Measurements from ENCODE around the gene ELMO1.

Gene ELMO1

DNA sequence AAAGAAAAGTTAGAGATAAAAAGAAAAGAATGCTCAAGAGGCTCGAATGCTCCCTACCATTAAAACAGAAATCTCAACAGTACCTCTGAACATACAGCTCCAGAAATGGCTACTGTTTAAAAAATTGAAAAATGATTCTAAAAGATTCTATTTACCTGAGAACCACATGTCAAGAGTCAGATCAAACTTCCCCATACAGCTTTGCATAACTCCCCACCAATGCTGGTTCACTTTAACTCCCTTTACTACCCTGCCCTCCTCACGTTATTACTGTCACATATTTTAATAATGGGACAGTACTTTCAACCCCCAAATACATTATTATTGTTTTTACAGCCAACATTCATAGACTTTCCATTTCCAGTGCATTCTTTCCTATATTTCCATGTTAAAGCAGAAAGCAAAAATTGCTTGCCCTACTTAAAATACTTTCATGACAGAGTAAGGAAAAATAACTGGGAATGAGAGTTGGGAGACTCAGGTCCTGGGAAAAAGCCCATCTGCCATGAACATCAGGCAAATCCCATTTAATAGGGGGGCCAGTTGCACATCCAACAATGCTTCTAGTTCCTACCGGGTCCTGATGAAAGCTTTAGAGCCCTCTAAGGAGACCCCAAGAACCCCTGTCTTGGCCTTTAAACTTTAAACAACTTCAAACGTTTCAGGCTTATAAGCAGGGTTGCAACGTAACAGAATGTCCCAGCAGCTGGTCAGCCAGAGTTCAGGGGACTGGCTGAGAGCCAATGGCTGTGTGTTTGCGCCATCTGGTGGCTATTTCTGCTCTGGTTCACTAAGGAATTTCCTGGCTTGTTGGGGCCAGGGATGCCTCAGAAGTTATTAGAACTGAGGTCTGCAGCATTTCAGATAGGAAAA lies 247.4 kb downstream of the ELMO1 start:
- H3F3A ChIP-seq (ENCODE audit: control insufficient read depth, insufficient read depth): peaks cover 3% of the 10 kb centered on the region; the same call in 1 of the 2 replicates
- H3K9me2 ChIP-seq (replicated peaks; ENCODE audit: control insufficient read depth, low read length): no peaks in the 10 kb centered on the region
- no peaks in the 10 kb centered on the region for H3K79me2 ChIP-seq (ENCODE audit: control insufficient read depth, low read length)
- no peak overlapping the region for H3K4me2 ChIP-seq (ENCODE audit: low read length)
- no peak overlapping the region for H3K27ac ChIP-seq (ENCODE audit: low read depth, low read length)
- H3K36me3 ChIP-seq (ENCODE audit: control insufficient read depth, low read length): peaks cover 32% of the 10 kb centered on the region
- no peaks in the 10 kb centered on the region for H3K9me3 ChIP-seq (ENCODE audit: control insufficient read depth, insufficient read depth, low read length)
- no peak for TF ChIP-seq EZH2phosphoT487 (IDR thresholded peaks at IDR 0.05; ENCODE audit: borderline replicate concordance, low read length)
- TF ChIP-seq, protein P1, sequence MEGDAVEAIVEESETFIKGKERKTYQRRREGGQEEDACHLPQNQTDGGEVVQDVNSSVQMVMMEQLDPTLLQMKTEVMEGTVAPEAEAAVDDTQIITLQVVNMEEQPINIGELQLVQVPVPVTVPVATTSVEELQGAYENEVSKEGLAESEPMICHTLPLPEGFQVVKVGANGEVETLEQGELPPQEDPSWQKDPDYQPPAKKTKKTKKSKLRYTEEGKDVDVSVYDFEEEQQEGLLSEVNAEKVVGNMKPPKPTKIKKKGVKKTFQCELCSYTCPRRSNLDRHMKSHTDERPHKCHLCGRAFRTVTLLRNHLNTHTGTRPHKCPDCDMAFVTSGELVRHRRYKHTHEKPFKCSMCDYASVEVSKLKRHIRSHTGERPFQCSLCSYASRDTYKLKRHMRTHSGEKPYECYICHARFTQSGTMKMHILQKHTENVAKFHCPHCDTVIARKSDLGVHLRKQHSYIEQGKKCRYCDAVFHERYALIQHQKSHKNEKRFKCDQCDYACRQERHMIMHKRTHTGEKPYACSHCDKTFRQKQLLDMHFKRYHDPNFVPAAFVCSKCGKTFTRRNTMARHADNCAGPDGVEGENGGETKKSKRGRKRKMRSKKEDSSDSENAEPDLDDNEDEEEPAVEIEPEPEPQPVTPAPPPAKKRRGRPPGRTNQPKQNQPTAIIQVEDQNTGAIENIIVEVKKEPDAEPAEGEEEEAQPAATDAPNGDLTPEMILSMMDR (IDR thresholded peaks at IDR 0.05; ENCODE audit: low read depth, low read length, poor library complexity, severe bottlenecking): peak; percentile 98
- H3K27me3 ChIP-seq (ENCODE audit: control insufficient read depth, low read length): no peaks in the 10 kb centered on the region
- no peak overlapping the region for H3K4me3 ChIP-seq (ENCODE audit: low read length)
- H4K20me1 ChIP-seq (ENCODE audit: control insufficient read depth, insufficient read depth, low read depth, low read length): peaks cover 11% of the 10 kb centered on the region; the same call in 1 of the 2 replicates
- peaks cover 12% of the 10 kb centered on the region for H3K4me1 ChIP-seq (ENCODE audit: control insufficient read depth, low read length)

DNA sequence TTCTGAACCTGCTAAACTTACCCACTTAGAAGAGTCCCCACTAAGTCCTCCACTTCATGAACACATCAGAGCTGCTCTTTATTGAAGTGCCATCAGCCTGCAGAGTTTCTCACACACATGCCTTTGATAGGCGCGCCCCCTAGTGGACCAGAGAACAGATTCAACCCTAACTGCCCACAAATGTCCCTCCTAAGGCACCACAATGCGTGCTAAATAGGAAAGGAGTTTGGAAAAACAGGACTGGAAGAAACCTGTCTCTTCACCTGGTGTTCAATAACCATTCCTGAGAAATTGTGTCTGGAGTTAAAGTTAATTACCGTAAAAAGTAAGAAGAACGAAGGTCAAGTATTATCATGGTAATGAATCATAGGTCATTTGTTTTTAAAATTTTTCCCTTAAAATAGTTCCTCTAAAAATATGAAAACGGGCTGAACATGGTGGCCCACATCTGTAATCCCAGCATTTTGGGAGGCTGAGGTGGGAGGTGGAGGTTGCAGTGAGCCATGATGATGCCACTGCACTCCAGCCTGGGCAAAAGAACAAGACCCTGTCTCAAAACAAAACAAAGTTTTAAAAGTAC lies 249.7 kb downstream of the ELMO1 start:
- no peak for TF ChIP-seq EZH2phosphoT487 (IDR thresholded peaks at IDR 0.05; ENCODE audit: borderline replicate concordance, low read length)
- TF ChIP-seq, protein P1 (IDR thresholded peaks at IDR 0.05; ENCODE audit: low read depth, low read length, poor library complexity, severe bottlenecking): peak; percentile 99
- peaks cover 22% of the 10 kb centered on the region for H3K36me3 ChIP-seq (ENCODE audit: control insufficient read depth, low read length)
- no peak overlapping the region for H3K4me3 ChIP-seq (ENCODE audit: low read length)
- H3K79me2 ChIP-seq (ENCODE audit: control insufficient read depth, low read length): no peaks in the 10 kb centered on the region
- H3K9me2 ChIP-seq (replicated peaks; ENCODE audit: control insufficient read depth, low read length): no peaks in the 10 kb centered on the region
- peaks cover 12% of the 10 kb centered on the region for H3K4me1 ChIP-seq (ENCODE audit: control insufficient read depth, low read length)
- peaks cover 3% of the 10 kb centered on the region; the same call in 1 of the 2 replicates for H3F3A ChIP-seq (ENCODE audit: control insufficient read depth, insufficient read depth)
- no peaks in the 10 kb centered on the region for H3K9me3 ChIP-seq (ENCODE audit: control insufficient read depth, insufficient read depth, low read length)
- H3K4me2 ChIP-seq (ENCODE audit: low read length): no peak overlapping the region
- peaks cover 11% of the 10 kb centered on the region; the same call in 1 of the 2 replicates for H4K20me1 ChIP-seq (ENCODE audit: control insufficient read depth, insufficient read depth, low read depth, low read length)
- H3K27me3 ChIP-seq (ENCODE audit: control insufficient read depth, low read length): no peaks in the 10 kb centered on the region
- no peak overlapping the region for H3K27ac ChIP-seq (ENCODE audit: low read depth, low read length)

DNA sequence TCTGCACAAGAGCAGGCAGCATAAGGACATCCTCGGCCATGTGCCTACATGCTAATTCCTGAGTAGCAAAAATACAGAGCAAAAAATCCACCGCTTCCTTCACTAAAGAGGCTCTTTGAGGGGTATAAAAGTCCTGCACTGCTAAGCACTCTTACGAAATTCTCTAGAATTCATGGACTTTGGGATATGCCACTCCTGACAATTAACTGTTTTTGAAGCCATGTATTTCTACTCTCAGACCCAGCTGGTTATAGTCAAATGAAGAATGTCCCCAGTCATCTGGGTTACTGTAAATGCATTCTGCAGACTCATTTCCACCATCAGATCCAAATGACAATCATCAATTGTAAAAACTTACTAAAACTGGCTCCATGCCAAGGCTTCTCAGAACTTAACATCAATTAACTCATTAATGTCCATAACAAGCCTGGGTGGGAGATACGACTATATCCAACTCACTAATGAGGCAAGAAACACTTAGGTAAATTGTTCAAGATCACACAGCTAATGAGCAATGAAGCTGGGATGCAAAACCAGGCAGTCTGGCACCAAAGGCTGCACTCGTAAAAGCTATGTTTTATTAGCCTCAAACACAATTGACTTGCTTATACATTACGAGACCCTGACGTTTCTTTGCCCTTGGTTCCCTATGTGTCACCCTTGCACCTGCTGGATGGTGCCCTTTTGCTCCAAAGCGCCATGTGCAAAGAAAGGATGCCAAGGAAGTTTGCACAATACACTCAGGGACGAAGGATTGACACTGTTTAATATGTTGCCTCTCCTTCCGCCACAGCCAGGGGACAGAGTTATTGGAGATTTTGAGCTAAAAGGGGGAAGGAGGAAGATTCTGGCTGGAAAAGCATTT lies 250.4 kb downstream of the ELMO1 start:
- Histone ChIP-seq H3K9me3 (ENCODE audit: control insufficient read depth, insufficient read depth, low read length) (no peaks in the 10 kb centered on the region), H3K4me2 (ENCODE audit: low read length) (no peak overlapping the region), H3F3A (ENCODE audit: control insufficient read depth, insufficient read depth) (peaks cover 3% of the 10 kb centered on the region; the same call in 1 of the 2 replicates), H3K36me3 (ENCODE audit: control insufficient read depth, low read length) (peaks cover 22% of the 10 kb centered on the region), H3K27me3 (ENCODE audit: control insufficient read depth, low read length) (no peaks in the 10 kb centered on the region), H3K27ac (ENCODE audit: low read depth, low read length) (no peak overlapping the region), H3K4me3 (ENCODE audit: low read length) (no peak overlapping the region), H4K20me1 (ENCODE audit: control insufficient read depth, insufficient read depth, low read depth, low read length) (peaks cover 11% of the 10 kb centered on the region; the same call in 1 of the 2 replicates), H3K4me1 (ENCODE audit: control insufficient read depth, low read length) (peaks cover 12% of the 10 kb centered on the region), H3K79me2 (ENCODE audit: control insufficient read depth, low read length) (no peaks in the 10 kb centered on the region), H3K9me2 (replicated peaks; ENCODE audit: control insufficient read depth, low read length) (no peaks in the 10 kb centered on the region)
- TF ChIP-seq EZH2phosphoT487 (IDR thresholded peaks at IDR 0.05; ENCODE audit: borderline replicate concordance, low read length): no peak
- TF ChIP-seq, protein P1 (IDR thresholded peaks at IDR 0.05; ENCODE audit: low read depth, low read length, poor library complexity, severe bottlenecking): no peak
